Testis (tissue), 2 donors: ENCODE data around the gene HDGFL3.

Experiments
- CTCF ChIP-seq, 3 experiments: fragments of 450-650 bp in 2 of 3; fragments of 200-600 bp in 1 of 3; sonication (generic) in 1 of 3; IDR thresholded peaks; one replicate each; pipeline ENCODE4 v1.5.1; 2016 to 2019; ENCODE audit warnings: antibody characterized with exemption in 3 of 3, mild to moderate bottlenecking in 2 of 3, moderate library complexity in 1 of 3
- POLR2A ChIP-seq: fragments of 450-650 bp; IDR thresholded peaks from one replicate; pipeline ENCODE4 v1.6.1; 2017; ENCODE audit warnings: antibody characterized with exemption, mild to moderate bottlenecking, moderate library complexity

GRCh38 chr15:83114856-83115255, 92.8 kb downstream of the HDGFL3 start:
- TF ChIP-seq POLR2A (no peak), CTCF (IDR thresholded peaks at IDR 0.05) (no peak)
